ENCODE data around the gene NAV2.

DNA sequence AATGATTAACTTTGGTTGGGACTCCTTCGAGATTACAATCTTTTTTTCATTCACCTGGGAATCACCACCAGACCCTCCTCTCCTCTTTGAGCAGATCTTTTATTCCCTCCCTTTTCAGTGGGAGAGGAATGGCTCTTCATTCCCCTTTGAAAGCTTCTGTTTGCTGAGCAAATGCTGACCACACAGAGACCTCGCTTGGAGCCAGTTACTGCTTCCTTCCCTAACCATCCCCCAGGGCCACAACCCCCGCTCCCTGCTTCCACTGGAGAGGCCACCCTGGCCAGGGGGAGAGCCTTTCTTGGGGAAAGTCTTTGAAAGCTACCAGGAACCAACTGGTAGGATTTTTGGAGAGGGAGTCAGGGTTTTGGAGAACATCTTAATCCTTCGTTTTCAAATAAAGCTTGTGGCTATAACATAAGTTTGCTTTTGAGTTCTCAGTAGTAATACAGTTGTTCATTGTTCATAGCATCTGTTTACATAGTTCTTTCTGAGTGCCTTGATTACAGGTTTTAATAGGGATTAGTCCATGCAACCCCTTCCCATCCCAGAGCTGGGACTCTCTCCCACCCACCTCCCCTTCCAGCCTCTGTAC, 309.2 kb downstream of the NAV2 start:
- TF ChIP-seq, protein P1, sequence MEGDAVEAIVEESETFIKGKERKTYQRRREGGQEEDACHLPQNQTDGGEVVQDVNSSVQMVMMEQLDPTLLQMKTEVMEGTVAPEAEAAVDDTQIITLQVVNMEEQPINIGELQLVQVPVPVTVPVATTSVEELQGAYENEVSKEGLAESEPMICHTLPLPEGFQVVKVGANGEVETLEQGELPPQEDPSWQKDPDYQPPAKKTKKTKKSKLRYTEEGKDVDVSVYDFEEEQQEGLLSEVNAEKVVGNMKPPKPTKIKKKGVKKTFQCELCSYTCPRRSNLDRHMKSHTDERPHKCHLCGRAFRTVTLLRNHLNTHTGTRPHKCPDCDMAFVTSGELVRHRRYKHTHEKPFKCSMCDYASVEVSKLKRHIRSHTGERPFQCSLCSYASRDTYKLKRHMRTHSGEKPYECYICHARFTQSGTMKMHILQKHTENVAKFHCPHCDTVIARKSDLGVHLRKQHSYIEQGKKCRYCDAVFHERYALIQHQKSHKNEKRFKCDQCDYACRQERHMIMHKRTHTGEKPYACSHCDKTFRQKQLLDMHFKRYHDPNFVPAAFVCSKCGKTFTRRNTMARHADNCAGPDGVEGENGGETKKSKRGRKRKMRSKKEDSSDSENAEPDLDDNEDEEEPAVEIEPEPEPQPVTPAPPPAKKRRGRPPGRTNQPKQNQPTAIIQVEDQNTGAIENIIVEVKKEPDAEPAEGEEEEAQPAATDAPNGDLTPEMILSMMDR (IDR thresholded peaks at IDR 0.05), result no peak
- no peak for TF ChIP-seq POLR2A (IDR thresholded peaks at IDR 0.05)

All from body of pancreas (tissue), 4 donors.